Activated T-helper 2 cell treated with anti-CD3 and anti-CD28 coated beads, Interferon-gamma antibody, Interleukin-2, Interleukin-4, amounts not matched to agents 10 μg/mL and 5 μg/mL and 100 μg/mL, durations not matched to agents 14 hours and 24 hours and 36 hours (primary cell): ENCODE data around the gene ITCH. TPM values are rescaled to one million over a fixed set of nuclear protein-coding genes. Genes with fewer than 3 reads are reported as not detected.
A peak's percentile ranks its signal among the peaks of the same experiment; 100 is the strongest.
"Not testable (repeated sequence)": the region's sequence is repeated elsewhere in the genome, so short reads cannot be mapped to it uniquely, and the experiment has no call there.

Source experiments
- DNase-seq: peaks from one replicate; pipeline ENCODE4 v3.0.0; 2021; ENCODE audit warnings: low spot score
- H3K27ac Mint-ChIP-seq: one replicate; pipeline ENCODE4 v1.8.0; 2021; ENCODE audit warnings: mixed read lengths
- H3K27me3 Mint-ChIP-seq: one replicate; pipeline ENCODE4 v1.8.0; 2021; ENCODE audit warnings: low read depth, mixed read lengths
- H3K36me3 Mint-ChIP-seq: one replicate; pipeline ENCODE4 v1.8.0; 2021; ENCODE audit warnings: low read depth, mixed read lengths
- H3K4me1 Mint-ChIP-seq: one replicate; pipeline ENCODE4 v1.8.0; 2021; ENCODE audit warnings: low read depth, mixed read lengths
- H3K4me3 Mint-ChIP-seq: one replicate; pipeline ENCODE4 v1.8.0; 2021; ENCODE audit warnings: low read depth, mild to moderate bottlenecking, moderate library complexity, mixed read lengths
- H3K9me3 Mint-ChIP-seq: one replicate; pipeline ENCODE4 v1.8.0; 2021; ENCODE audit warnings: mixed read lengths
- intact Hi-C: fragments of 100-400 bp; cut with micrococcal nuclease; formaldehyde crosslinking; loops from one replicate; pipeline ENCODE4 v1.15.1; 2023
- total RNA-seq: library from RNA; stranded (reverse); gene quantifications from 2 replicates; pipeline ENCODE4 v1.2.3, GENCODE V29; 2022

ITCH gene
- total RNA-seq, 1 donor from 2014 or later: 53.0 TPM

DNA sequence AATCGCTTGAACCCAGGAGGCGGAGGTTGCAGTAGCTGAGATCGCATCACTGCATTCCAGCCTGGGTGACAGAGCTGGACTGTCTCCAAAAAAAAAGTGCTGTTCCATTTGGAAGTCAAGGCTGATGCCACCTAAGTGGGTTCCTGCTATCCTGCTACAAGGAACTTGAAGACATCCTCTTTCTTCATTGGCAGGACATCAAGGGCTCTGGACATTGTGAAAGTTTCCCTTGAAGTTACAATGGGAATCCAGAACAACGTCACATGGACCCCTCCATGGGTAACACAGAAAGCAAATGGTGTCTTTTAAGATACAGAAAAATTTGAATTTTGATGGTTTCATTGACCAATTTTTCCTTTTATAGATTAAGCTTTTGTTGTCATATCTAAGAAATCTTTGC, 15.5 kb upstream of the ITCH start:
- no peak for DNase-seq
- Mint-ChIP-seq H3K9me3 (no peaks in the 10 kb centered on the region), H3K27me3 (no peaks in the 10 kb centered on the region), H3K27ac (no peak overlapping the region), H3K4me1 (peaks cover 9% of the 10 kb centered on the region), H3K36me3 (no peaks in the 10 kb centered on the region), H3K4me3 (no peak overlapping the region)
- intact Hi-C loops: no loop called here

DNA sequence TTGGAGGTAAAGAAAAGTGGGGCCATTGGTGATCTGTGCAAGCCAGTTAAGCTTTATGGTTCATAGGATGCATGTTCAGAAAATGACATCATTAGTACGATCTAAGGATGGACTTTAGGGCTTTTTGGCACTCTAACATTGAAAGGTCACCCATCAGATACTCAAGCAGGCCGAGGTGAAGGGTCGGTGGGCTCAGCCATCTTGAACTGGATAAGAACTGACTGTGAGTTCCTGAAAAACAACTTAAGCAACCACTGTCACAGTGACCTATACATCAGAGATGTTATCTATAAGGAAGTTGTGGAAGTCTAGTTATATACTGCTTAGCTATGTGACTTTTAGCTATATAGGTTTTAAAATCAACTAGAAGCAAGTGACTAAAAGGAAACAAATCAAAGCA, 13.0 kb upstream of the ITCH start:
- Mint-ChIP-seq H3K9me3 (no peaks in the 10 kb centered on the region), H3K36me3 (no peaks in the 10 kb centered on the region), H3K27ac (peak overlapping the region; percentile 24), H3K27me3 (no peaks in the 10 kb centered on the region), H3K4me3 (no peak overlapping the region), H3K4me1 (peaks cover 9% of the 10 kb centered on the region)
- intact Hi-C loops: no loop called here
- DNase-seq: no peak

DNA sequence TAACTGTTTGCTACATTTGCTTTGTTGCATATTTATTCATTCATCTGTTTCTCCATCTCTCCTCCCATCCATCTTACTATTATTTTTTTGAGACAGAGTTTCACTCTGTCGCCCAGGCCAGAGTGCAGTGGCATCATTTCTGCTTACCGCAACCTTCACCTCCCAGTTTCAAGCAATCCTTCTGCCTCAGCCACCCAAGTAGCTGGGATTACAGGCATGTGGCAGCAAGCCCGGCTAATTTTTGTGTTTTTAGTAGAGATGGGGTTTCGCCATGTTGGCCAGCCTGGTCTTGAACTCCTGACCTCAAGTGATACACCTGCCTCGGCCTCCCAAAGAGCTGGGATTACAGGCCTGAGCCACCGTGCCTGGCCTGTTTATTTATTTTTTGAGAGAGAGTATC, 9.6 kb upstream of the ITCH start:
- intact Hi-C loops, H3K4me3 Mint-ChIP-seq, H3K36me3 Mint-ChIP-seq, H3K9me3 Mint-ChIP-seq, DNase-seq, H3K27ac Mint-ChIP-seq, H3K4me1 Mint-ChIP-seq, H3K27me3 Mint-ChIP-seq: not testable (repeated sequence)

GRCh38 chr20:34355427-34355826, 7.6 kb upstream of the ITCH start:
- Mint-ChIP-seq H3K27ac (no peak overlapping the region), H3K4me3 (no peak overlapping the region), H3K36me3 (no peaks in the 10 kb centered on the region), H3K9me3 (no peaks in the 10 kb centered on the region), H3K27me3 (no peaks in the 10 kb centered on the region), H3K4me1 (no peaks in the 10 kb centered on the region)
- intact Hi-C loops: no loop called here
- no peak for DNase-seq

DNA sequence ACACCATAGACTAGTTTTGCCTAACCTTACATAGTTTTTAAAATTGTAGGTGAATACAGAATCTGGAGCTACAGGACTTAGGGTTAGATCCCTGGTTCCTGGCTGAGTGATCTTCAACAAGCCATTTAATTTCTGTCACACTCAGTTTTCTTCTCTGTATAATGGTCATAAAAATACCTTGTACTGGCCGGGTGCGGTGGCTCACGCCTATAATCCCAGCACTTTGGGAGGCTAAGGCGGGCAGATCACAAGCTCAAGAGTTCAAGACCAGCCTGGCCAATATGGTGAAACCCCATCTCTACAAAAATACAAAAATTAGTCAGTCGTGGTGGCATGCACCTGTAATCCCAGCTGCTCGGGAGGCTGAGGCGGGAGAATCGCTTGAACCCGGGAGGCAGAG, 3.3 kb upstream of the ITCH start:
- DNase-seq, H3K4me3 Mint-ChIP-seq, H3K9me3 Mint-ChIP-seq, H3K4me1 Mint-ChIP-seq, H3K27me3 Mint-ChIP-seq, intact Hi-C loops, H3K27ac Mint-ChIP-seq, H3K36me3 Mint-ChIP-seq: not testable (repeated sequence)

DNA sequence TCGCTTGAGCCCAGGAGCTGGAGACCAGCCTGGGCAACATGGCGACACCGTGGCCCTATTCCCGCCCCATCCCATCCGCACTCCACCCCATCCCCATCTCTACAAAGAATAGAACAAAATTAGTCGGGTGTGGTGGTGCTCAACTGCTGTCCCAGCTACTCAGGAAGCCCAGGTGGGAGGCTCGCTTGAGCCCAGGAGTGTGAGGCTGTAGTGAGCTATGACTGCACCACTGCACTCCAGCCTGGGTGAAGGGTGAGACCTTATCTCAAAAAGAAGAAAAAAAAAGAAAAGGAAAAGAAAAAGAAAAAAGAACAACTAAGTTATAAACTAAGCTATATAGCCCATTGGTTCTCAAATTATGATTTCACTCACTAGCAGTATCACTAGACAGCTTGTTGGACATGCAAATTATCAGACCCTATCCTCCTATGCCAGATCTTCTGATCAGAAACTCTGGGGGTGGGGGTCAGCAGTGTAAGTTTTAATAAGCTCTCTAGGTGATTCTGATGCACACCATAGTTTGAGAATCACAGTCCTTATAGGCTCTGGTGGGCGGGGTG, 491 bp upstream of the ITCH start:
- Mint-ChIP-seq H3K27ac (no peak overlapping the region), H3K9me3 (no peaks in the 10 kb centered on the region), H3K27me3 (no peaks in the 10 kb centered on the region), H3K4me3 (peak overlapping the region; percentile 87), H3K4me1 (peaks cover 20% of the 10 kb centered on the region), H3K36me3 (peaks cover 27% of the 10 kb centered on the region)
- no peak for DNase-seq
- intact Hi-C loops: loop anchor here (1.0 to 2.0 kb wide), 3 partner anchors 59 to 314 kb away; partner anchors contain the start of genes AHCY, DYNLRB1 and PIGU

GRCh38 chr20:34363465-34364222, 571 bp downstream of the ITCH start:
- no peaks in the 10 kb centered on the region for H3K27me3 Mint-ChIP-seq
- peaks cover 31% of the 10 kb centered on the region for H3K4me1 Mint-ChIP-seq
- no peaks in the 10 kb centered on the region for H3K9me3 Mint-ChIP-seq
- intact Hi-C loops: loop anchor here (1.0 to 2.0 kb wide), 3 partner anchors 60 to 313 kb away; partner anchors contain the start of genes AHCY, DYNLRB1 and PIGU
- peak overlapping the region; percentile 87 for H3K4me3 Mint-ChIP-seq
- no peak for DNase-seq
- H3K27ac Mint-ChIP-seq: peak overlapping the region; percentile 93
- H3K36me3 Mint-ChIP-seq: peaks cover 35% of the 10 kb centered on the region

- peak overlapping the region; percentile 87 for H3K4me3 Mint-ChIP-seq
- H3K27me3 Mint-ChIP-seq: no peaks in the 10 kb centered on the region
- peak overlapping the region; percentile 79 for H3K27ac Mint-ChIP-seq
- no peaks in the 10 kb centered on the region for H3K9me3 Mint-ChIP-seq
- H3K4me1 Mint-ChIP-seq: peaks cover 36% of the 10 kb centered on the region
- peaks cover 40% of the 10 kb centered on the region for H3K36me3 Mint-ChIP-seq
- intact Hi-C loops: no loop called here
- DNase-seq: no peak
Measured at GRCh38 chr20:34364223-34364506, 1.1 kb downstream of the ITCH start.

DNA sequence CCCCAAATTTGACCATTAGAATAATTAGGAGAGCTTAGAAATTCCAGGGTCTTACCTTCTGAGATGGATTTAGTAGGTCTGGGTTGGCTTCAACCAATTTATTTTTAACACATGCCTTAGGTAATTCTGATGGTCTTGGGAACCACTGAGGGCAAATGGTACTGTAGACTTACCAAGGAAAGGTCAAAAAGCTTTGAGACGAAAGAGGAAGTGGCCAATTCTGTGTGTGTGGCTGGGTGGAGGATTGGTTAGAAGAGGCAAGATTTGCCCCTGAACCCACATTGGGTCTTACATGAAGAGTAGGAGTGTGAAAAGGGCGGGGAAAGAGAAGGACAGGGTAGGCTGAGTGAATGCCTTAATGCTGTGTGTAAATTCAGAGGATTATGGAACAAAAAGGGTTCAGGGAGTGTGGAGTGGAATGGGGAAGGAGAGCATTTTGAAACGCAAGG, 2.7 kb downstream of the ITCH start:
- intact Hi-C loops: loop anchor here (5.0 kb wide), 1 partner anchor 42 kb away; no protein-coding TSS in a partner anchor
- peaks cover 56% of the 10 kb centered on the region for H3K36me3 Mint-ChIP-seq
- H3K4me1 Mint-ChIP-seq: peaks cover 43% of the 10 kb centered on the region
- H3K9me3 Mint-ChIP-seq: no peaks in the 10 kb centered on the region
- H3K4me3 Mint-ChIP-seq: peak overlapping the region; percentile 62
- peak; percentile 13 for DNase-seq
- peak overlapping the region; percentile 56 for H3K27ac Mint-ChIP-seq
- no peaks in the 10 kb centered on the region for H3K27me3 Mint-ChIP-seq

DNA sequence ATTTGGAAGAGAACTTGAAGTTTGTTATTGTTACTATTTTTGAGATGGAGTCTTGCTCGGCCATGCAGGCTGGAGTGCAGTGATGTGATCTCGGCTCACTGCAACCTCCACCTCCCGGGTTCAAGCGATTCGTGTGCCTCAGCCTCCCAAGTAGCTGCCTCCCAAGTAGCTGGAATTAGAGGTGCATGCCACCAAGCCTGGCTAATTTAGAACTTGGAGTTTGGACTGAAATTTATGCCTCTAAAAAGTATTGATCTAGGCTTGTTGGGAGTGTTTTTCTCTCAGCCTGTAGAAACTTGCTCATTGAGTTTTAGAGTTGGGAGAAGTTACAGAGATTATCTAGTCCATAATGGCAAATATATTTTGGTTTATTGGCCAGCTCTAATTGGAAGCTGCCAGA, 4.1 kb downstream of the ITCH start:
- intact Hi-C loops: loop anchor here (5.0 kb wide), 1 partner anchor 40 kb away; no protein-coding TSS in a partner anchor
- no peaks in the 10 kb centered on the region for H3K9me3 Mint-ChIP-seq
- peaks cover 60% of the 10 kb centered on the region for H3K36me3 Mint-ChIP-seq

DNA sequence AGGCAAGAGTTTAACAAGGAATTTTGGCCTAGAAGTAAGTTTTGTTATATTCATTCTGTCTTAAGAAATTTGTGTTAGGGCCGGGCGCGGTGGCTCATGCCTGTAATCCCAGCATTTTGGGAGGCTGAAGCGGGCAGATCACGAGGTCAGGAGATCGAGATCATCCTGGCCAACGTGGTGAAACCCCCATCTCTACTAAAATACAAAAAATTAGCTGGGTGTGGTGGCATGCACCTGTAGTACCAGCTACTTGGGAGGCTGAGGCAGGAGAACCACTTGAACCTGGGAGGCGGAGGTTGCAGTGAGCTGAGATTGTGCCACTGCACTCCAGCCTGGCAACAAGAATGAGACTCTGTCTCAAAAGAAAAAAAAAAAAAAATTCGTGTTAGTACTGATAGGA, 4.8 kb downstream of the ITCH start:
- not testable (repeated sequence) for H3K27ac Mint-ChIP-seq, H3K4me3 Mint-ChIP-seq, H3K9me3 Mint-ChIP-seq, H3K27me3 Mint-ChIP-seq, DNase-seq
- Mint-ChIP-seq H3K4me1 (peaks cover 43% of the 10 kb centered on the region), H3K36me3 (peaks cover 64% of the 10 kb centered on the region)
- intact Hi-C loops: loop anchor here (5.0 kb wide), 1 partner anchor 39 kb away; no protein-coding TSS in a partner anchor

More for the DNA sequence above, 4.1 kb downstream of the ITCH start:
- Mint-ChIP-seq H3K27me3 (no peaks in the 10 kb centered on the region), H3K27ac (no peak overlapping the region), H3K4me1 (peaks cover 43% of the 10 kb centered on the region), H3K4me3 (no peak overlapping the region)
- DNase-seq: no peak

DNA sequence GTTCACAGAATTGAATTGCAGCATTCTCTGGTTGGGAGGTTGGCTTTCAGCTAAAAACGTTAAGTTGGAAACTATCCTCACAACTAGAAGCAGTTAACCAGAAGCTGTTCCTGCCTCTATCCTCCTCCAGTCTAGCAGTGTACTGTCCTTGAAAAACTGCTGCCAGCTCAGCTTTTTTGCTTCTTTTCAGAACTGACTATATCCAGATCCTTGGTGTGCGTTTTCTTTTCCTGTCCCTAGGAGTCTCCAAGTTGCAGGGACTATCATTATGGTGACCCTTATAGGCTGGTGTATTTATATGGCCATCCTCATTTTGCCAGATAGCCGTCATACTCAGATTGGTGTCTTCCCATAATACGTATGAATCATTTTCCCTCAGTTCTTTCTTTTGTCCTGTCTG, 5.5 kb downstream of the ITCH start:
- peaks cover 43% of the 10 kb centered on the region for H3K4me1 Mint-ChIP-seq
- DNase-seq: no peak
- H3K36me3 Mint-ChIP-seq: peaks cover 66% of the 10 kb centered on the region
- intact Hi-C loops: loop anchor here (5.0 kb wide), 1 partner anchor 39 kb away; no protein-coding TSS in a partner anchor
- H3K27ac Mint-ChIP-seq: no peak overlapping the region
- no peak overlapping the region for H3K4me3 Mint-ChIP-seq
- H3K27me3 Mint-ChIP-seq: no peaks in the 10 kb centered on the region
- no peaks in the 10 kb centered on the region for H3K9me3 Mint-ChIP-seq

GRCh38 chr20:34369265-34369664, 6.2 kb downstream of the ITCH start:
- no peak for DNase-seq
- no peak overlapping the region for H3K27ac Mint-ChIP-seq
- peaks cover 43% of the 10 kb centered on the region for H3K4me1 Mint-ChIP-seq
- intact Hi-C loops: loop anchor here (5.0 kb wide), 1 partner anchor 38 kb away; no protein-coding TSS in a partner anchor
- no peaks in the 10 kb centered on the region for H3K9me3 Mint-ChIP-seq
- no peak overlapping the region for H3K4me3 Mint-ChIP-seq
- H3K36me3 Mint-ChIP-seq: peaks cover 65% of the 10 kb centered on the region
- H3K27me3 Mint-ChIP-seq: no peaks in the 10 kb centered on the region
